BJ (cell line): Measurements from ENCODE around the gene NPSR1. TPM values are rescaled to one million over a fixed set of nuclear protein-coding genes. Genes with fewer than 3 reads are reported as not detected.
"Not testable (repeated sequence)": the region's sequence is repeated elsewhere in the genome, so short reads cannot be mapped to it uniquely, and the experiment has no call there.

Experiments used
- CTCF ChIA-PET: fragments of 350-600 bp; formaldehyde crosslinking; extraction: SDS; loops from one replicate; lab custom pipeline; 2021; ENCODE audit warnings: antibody characterized with exemption, inconsistent platforms; lab: Yijun Ruan, JAX
- POLR2A ChIA-PET: fragments of 300-600 bp; sonication (Branson Sonifier 250); formaldehyde crosslinking; extraction: SDS; loops from one replicate; lab custom pipeline; 2021; ENCODE audit warnings: antibody characterized with exemption; lab: Charles Lee
- DNase-seq: peaks from one replicate; pipeline ENCODE4 v3.0.0-alpha.2; 2011; ENCODE audit warnings: low read depth
- H3K27me3 ChIP-seq: 2 replicates; pipeline ENCODE4 v1.6.0; 2011; ENCODE audit warnings: low read length; ENCODE audit not compliant: control insufficient read depth, insufficient read depth
- H3K36me3 ChIP-seq: 2 replicates; pipeline ENCODE4 v1.5.1; 2011; ENCODE audit warnings: low read length; ENCODE audit not compliant: control insufficient read depth, insufficient read depth
- H3K4me3 ChIP-seq: 2 replicates; pipeline ENCODE4 v1.5.1; 2011; ENCODE audit warnings: low read depth, mild to moderate bottlenecking, control low read depth, low read length
- polyA plus RNA-seq: library from polyadenylated mRNA; depleted of rRNA; stranded (reverse); fragments of >200 nt; gene quantifications from 2 replicates; pipeline ENCODE4 v1.2.3, GENCODE V29; 2011
- TF ChIP-seq, protein P1 (sequence below): IDR thresholded peaks from 2 replicates; pipeline ENCODE4 v1.5.1; 2011; ENCODE audit warnings: low read depth, mild to moderate bottlenecking, control low read depth, inconsistent platforms, low read length, moderate library complexity; ENCODE audit not compliant: insufficient read depth

The NPSR1 gene
- polyA plus RNA-seq, 1 experiment, result not detected

DNA sequence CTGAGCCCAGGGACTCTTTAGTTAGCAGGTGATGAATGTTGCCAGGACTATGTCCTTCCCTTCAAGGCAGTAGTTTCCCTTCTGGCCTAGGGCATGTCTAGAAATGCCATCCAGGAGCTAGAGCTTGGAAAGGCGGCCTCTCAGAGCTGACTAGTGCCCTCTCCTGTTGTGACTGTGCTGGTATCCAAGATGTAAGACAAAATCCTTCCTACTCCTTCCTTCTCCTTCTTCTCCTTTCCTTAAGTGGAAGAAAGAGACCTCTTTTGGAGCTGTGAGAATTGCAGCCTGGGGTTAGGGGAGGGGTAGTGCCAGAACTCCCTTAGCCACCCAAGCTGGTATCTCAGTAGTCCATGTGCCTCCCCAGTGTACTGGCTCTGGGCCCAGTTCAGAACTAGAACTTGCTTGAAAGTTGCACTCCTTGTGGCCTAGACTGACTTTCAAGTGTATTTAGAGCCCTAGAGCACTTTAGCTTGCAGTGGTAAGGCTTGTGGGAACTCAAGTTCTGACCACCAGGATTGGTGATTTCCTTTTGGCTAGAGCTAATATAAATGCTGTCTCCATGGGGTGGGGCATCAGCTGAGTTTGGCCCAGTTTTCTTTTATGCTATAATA, 118.8 kb downstream of the NPSR1 start:
- CTCF ChIA-PET, result interaction anchor here (0.9 kb wide), 1 partner anchor 16 kb away, joined by 5 read pairs; no protein-coding TSS in a partner anchor
- no peak overlapping the region for H3K4me3 ChIP-seq
- no peaks in the 10 kb centered on the region for H3K36me3 ChIP-seq
- TF ChIP-seq, protein P1, sequence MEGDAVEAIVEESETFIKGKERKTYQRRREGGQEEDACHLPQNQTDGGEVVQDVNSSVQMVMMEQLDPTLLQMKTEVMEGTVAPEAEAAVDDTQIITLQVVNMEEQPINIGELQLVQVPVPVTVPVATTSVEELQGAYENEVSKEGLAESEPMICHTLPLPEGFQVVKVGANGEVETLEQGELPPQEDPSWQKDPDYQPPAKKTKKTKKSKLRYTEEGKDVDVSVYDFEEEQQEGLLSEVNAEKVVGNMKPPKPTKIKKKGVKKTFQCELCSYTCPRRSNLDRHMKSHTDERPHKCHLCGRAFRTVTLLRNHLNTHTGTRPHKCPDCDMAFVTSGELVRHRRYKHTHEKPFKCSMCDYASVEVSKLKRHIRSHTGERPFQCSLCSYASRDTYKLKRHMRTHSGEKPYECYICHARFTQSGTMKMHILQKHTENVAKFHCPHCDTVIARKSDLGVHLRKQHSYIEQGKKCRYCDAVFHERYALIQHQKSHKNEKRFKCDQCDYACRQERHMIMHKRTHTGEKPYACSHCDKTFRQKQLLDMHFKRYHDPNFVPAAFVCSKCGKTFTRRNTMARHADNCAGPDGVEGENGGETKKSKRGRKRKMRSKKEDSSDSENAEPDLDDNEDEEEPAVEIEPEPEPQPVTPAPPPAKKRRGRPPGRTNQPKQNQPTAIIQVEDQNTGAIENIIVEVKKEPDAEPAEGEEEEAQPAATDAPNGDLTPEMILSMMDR, result no peak
- POLR2A ChIA-PET, result no interaction called here
- no peaks in the 10 kb centered on the region for H3K27me3 ChIP-seq
- DNase-seq, result no peak

DNA sequence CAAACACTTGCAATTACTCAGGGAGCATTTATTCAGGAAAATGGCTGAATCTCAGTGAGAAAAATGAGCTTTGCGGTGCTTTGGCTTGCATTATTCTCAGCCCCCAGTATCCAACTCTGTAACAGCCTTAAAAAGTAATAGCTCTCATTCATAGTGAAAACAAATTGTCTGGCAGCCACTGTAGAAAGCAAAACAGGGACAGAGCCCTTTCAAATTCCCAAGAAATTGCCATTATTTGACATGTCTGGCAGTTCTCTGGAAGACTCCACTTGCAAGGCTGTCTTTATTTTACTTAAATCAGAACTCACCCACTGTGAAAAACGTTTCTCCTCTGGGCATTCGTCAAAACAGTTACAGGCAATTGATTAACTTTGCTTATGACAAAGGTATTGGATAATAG, 122.5 kb downstream of the NPSR1 start:
- H3K4me3 ChIP-seq, result no peak overlapping the region
- no peaks in the 10 kb centered on the region for H3K27me3 ChIP-seq
- H3K36me3 ChIP-seq, result no peaks in the 10 kb centered on the region
- TF ChIP-seq, protein P1, result no peak
- POLR2A ChIA-PET, result no interaction called here
- no peak for DNase-seq
- CTCF ChIA-PET, result no interaction called here

DNA sequence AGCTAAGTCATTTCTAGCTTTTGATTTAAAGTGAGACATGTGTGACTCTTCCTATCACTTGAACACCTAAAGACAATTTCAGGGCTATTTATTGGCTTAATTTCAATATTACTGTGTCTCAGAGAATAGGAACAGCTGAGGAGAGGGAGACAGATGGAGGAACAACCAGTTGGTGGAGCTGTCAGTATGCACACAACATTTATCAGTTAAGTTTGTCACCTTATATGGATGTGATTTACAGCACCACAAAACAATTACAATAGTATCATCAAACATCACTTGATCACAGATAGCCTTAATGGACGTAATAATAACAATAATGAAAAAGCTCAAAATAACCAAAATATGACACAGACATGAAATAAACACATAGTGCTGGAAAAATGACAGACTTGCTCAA, 129.6 kb downstream of the NPSR1 start:
- DNase-seq, result no peak
- TF ChIP-seq, protein P1, result no peak
- H3K27me3 ChIP-seq, result no peaks in the 10 kb centered on the region
- no peak overlapping the region for H3K4me3 ChIP-seq
- H3K36me3 ChIP-seq, result no peaks in the 10 kb centered on the region
- ChIA-PET CTCF (no interaction called here), POLR2A (no interaction called here)

DNA sequence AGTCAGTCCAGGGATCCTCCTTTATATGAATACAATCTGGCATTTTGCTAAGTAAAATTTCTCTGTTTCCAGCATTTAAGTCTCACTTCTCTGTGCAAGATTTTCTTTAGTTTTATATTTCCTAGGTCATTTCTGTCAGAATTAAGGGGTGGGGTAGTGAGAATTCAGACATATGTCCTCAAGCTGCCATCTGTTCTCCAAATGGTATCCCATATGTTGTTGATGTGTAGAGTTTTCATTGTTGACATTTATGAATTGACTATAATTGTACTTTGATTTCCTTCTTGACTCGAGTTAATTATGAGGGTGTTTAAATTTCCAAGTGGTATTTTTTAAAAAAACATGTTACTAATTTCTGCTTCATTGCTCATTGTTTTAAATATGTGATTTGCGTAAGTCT, 148.8 kb downstream of the NPSR1 start:
- ChIA-PET POLR2A (no interaction called here), CTCF (no interaction called here)
- DNase-seq, result no peak
- H3K27me3 ChIP-seq, result no peaks in the 10 kb centered on the region
- no peak overlapping the region for H3K4me3 ChIP-seq
- H3K36me3 ChIP-seq, result no peaks in the 10 kb centered on the region
- TF ChIP-seq, protein P1, result no peak

DNA sequence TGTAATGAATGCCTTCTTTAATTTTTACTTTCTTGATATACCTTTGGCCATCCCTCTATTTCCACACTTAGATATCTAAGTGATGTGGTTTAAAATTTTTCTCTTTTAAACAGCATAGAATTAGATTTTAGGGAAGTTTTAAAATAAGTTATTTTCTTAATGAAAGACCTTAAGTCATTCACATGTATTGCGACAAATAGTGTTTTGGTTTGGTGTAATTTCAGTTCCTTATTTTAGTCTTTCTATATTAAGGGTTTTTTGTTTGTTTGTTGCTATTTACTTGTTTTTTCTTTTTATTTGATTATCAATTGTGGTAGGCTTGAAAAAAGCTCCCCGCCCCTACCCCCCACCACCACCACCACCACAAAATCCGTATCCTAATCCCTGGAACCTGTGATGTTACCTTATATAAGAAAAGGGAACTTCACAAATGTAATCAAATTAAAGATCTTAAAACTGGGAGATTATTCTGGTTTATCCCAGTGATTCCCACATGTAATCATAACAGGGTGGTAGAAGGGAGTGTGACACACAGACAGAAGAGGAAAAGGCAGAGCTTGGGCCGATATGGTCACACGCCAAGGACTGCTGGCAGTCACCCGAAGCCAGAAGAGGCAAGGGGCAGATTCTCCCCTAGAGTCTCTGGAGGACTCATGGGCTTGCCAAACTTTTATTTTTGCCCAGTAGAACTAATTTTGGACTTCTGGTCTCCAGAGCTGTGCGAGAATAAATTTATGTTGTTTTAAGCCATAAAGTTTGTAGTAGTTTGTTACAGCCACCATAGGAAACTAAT, 149.7 kb downstream of the NPSR1 start:
- Histone ChIP-seq H3K36me3 (no peaks in the 10 kb centered on the region), H3K4me3 (no peak overlapping the region), H3K27me3 (no peaks in the 10 kb centered on the region)
- POLR2A ChIA-PET, result no interaction called here
- CTCF ChIA-PET, result no interaction called here
- TF ChIP-seq, protein P1, result no peak
- no peak for DNase-seq

DNA sequence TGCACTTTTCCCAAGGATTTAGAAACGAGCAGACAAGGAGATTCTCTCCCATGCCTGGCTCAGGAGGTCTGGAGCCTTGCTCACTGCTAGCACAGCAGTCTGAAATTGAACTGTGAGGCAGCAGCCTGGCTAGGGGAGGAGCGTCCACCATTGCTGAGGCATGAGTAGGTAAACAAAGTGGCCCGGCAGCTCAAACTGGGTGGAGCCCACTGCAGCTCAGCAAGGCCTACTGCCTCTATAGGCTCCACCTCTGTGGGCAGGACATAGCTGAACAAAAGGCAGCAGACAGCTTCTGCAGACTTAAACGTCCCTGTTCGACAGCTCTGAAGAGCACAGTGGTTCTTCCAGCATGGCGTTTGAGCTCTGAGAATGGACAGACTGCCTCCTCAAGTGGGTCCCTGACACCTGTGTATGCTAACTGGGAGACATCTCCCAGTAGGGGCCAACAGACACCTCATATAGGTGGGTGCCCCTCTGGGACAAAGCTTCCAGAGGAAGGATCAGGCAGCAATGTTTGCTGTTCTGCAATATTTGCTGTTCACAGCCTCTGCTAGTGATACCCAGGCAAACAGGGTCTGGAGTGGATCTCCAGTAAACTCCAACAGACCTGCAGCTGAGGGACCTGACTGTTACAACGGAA, 156.3 kb downstream of the NPSR1 start:
- H3K36me3 ChIP-seq, POLR2A ChIA-PET, H3K27me3 ChIP-seq, DNase-seq, CTCF ChIA-PET, H3K4me3 ChIP-seq: not testable (repeated sequence)
